ENCODE results near the gene GTPBP4.
A peak's percentile ranks its signal among the peaks of the same experiment; 100 is the strongest.
"Not testable (repeated sequence)": the region's sequence is repeated elsewhere in the genome, so short reads cannot be mapped to it uniquely, and the experiment has no call there.

The GTPBP4 gene

DNA sequence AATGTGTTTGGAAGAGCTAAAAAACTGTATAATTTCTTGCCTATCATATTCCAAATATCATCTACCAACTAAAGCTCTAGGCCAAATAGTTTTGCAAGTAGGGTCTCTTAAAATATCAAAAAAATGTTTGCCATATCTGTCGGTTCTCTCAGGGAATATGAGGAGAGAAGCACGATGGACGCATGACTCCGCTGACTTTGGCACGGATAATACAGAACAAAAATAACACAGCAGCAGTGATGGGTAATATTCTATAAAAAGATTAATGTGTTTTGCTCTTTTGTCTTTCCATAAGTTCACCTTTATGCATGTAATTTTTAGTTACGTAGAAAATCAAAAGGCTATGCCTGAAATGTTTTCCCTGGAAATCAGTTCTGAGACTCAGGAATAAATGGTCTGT lies 38.3 kb downstream of the GTPBP4 start:
- ATAC-seq = no peak
- no peak for DNase-seq

DNA sequence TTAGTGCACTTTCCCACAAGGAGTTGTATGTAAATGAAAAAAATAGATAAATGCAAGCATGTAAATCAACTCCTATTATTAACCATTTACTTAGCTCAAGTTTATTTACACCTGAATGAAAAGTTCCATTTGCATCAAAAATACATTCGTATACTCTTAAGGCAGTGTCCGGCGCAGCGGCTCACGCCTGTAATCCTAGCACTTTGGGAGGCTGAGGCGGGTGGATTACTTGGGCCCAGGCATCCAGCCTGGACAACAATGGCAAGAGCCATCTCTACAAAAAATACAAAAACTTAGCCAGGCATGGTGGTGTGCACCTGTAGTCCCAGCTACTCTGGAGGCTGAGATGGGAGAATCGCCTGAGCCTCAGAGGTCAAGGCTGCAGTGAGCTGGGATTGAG lies 41.6 kb downstream of the GTPBP4 start:
- DNase-seq = no peak
- ATAC-seq = no peak

DNA sequence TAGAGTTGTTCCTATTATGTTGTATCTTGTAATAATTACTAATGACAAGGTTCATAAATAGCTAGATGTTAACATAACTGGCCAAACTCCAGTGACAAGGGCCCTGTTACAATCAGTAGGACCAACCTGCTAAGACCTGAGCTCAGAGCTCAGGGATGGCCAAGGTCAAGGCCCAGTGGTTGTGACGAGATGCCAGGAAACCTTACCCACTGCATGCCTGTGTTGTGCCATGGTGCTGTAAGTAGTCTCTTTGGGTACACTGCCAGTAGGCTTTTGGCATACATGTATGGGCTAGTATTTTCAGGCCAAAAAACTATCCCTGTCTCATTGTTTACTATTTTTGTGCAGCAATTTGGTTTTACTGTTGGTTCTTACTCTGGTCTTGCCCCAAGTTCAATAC lies 45.4 kb downstream of the GTPBP4 start:
- ATAC-seq (no peak), DNase-seq (no peak)

DNA sequence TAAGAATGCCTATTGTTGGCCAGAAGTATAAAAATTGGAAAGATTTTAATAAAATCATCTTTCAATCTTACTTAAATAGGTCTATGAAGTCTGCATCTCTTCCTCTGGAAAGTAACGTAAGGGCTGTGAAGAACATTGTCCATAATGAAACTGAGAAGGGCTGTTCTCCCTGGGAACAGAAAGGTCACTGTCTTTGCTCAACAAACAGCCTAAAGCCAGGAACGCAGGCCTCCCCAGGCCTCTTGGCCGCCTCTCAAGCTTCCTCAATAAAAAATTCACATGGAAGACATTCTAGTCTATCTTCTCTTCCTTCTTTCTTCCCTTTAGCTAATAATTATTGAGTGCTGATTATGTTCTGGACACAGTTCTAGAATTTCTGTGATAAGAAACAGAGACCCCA lies 46.5 kb downstream of the GTPBP4 start:
- ATAC-seq (no peak), DNase-seq (no peak)

DNA sequence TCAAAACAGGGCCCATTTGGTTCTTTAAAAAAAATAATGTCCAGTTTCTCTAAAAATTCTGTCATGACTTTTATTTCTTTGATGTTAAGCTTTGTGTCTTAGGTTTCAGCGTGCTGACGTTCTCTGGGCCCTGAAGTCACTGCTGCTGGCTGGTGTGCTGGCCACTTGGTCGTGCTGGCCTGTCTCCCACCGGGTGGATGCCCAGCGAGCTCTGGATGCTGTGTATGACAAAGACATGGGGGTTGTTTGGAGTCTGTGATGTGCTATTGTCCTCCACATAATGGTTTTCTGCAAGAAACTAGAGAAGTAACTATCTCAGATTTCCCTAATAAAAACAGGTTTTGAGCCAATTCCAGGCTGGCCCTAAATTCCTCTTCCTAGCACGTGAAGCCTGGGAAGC lies 47.0 kb downstream of the GTPBP4 start:
- DNase-seq (no peak), ATAC-seq (no peak)

DNA sequence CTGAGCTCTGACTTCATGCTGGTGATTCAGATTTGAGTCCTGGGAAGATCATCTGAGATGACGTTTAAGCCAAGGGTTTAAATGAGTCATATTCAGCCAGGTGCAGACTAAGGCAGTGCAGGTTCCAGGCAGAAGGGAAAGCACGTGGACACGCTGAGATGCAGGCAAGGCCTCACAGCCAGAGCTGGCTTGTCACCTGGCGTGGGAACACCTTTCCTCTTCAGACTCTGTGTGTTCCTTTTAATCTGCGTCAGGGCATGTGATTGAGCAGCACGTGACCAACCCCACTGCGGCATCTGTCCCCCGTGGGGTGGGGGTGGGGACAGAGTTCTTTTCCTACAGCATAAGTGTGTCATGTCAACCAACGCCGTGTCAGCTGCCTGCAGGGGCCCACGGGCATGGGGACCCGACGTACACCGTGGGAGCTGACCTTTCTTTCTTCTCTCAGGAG lies 48.1 kb downstream of the GTPBP4 start:
- peak; percentile 63 for ATAC-seq
- no peak for DNase-seq

DNA sequence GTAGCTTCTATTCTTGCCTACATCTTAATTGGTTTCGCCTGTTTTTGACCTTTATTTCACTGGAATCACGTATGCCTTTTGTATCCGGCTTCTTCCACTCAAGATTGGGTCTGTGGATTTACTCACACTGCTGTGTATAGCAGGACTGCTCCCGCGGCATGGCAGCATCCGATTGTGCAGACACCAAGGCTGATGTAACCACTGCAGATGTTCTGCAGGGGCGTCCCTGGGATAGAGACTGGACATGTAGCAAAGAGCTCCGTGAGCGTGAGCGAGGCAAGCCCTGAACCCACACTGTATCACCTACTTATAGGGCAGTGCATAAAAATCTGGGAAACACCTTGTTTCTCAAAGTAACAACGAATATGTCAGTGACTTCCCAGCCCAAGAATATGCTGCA lies 48.9 kb downstream of the GTPBP4 start:
- DNase-seq (no peak), ATAC-seq (no peak)

DNA sequence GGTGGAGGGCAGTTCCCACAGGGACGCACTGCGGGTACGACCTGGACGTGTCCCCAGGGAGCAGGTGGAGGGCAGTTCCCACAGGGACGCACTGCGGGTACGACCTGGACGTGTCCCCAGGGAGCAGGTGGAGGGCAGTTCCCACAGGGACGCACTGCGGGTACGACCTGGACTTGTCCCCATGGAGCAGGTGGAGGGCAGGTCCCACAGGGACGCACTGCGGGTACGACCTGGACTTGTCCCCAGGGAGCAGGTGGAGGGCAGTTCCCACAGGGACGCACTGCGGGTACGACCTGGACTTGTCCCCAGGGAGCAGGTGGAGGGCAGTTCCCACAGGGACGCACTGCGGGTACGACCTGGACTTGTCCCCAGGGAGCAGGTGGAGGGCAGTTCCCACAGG lies 50.5 kb downstream of the GTPBP4 start:
- not testable (repeated sequence) for ATAC-seq, DNase-seq

DNA sequence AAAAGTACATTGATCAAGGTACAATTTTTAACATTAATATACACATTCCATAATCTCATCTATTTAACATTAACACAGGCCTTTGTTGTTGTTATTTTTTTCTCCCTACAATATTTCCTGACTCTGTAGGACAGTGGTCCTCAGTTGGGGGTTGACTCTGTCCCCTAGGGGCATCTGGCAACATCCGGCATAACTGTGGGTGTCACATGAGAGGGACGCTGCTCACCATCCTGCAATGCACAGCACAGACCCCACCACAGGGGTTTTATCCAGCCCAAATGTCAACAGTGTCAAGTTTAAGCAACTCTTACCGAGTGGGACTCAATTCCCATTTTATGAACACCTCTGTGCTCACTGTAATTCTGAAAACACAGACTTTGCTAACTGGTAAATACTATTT lies 51.9 kb downstream of the GTPBP4 start:
- no peak for ATAC-seq
- no peak for DNase-seq

DNA sequence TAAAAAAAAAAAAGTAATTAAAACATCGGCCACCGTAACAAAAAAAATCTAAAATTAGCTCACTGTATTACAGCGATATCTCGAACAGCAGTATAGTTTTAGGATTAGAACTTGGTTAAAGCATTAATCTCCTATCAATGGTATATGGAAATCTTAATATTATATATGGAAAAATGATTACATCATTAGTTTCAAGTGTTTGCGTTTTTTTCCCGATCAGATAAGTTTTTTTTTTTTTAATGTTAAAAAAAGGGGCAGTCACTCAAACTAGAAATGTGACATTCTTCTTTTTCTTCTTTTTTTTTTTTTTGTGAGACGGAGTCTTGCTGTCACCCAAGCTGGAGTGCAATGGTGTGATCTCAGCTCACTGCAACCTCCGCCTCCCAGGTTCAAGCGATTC lies 53.3 kb downstream of the GTPBP4 start:
- DNase-seq = no peak

DNA sequence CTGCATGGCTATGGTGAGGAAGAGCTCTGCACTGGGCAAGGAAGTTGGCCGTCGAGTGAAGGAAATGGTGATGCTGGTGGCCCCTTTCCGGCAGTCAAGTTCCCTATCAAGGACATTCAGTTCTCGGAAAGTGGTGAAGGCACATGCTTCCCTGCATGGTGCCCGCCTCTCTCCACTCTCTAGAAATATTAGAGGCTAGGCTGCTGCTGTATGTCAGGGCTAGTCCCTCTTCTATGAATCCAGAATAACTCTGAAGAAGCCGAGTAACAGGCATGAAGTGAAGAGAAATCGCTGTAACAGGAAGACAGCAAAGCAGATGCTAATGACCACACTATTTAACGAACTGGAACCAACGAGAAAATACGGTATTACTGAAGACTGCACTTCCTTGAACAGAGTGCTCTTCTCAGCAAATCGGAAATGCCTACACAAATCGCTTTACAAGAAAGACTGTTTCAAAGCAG lies 55.3 kb downstream of the GTPBP4 start:
- ATAC-seq (peak; percentile 17), DNase-seq (no peak)

More for the DNA sequence above, 53.3 kb downstream of the GTPBP4 start:
- ATAC-seq = no peak

DNA sequence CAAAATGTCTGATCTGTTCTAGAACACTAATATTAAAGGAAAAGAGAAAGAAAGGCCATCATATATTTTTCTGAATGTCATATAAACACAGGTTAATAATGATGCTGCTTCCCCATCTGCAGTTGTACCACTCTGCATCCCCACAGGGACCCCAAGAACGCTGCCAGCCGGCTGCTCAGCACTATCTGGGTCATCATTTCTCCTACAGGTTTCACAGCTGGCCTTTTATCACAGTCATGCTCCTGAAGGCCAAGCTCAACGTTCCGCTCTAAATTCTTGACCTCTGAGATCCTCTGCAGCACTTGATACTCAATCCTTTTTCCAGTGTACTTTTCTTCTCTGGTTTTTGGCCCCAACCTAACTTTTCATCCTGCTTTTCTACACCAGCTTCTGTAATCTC lies 55.9 kb downstream of the GTPBP4 start:
- ATAC-seq = no peak
- DNase-seq = no peak

DNA sequence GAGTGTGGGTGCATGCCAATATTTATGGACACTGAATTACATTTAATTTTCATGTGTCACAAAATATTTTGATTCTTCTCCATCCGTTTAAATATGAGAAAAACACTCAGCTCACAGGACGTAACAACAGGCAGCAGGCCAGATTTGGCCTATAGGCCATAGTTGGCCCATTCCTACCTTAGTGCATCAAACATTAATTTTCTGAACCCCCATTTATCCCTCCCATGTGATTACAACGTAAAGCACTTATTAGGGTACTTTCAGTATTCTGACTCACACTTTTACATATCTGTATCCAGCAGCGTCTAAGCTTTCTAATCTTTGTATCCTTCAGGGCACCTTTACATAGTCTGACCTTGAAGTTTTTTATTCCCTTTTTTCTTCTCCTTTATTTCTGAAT lies 56.7 kb downstream of the GTPBP4 start:
- ATAC-seq = no peak
- no peak for DNase-seq

DNA sequence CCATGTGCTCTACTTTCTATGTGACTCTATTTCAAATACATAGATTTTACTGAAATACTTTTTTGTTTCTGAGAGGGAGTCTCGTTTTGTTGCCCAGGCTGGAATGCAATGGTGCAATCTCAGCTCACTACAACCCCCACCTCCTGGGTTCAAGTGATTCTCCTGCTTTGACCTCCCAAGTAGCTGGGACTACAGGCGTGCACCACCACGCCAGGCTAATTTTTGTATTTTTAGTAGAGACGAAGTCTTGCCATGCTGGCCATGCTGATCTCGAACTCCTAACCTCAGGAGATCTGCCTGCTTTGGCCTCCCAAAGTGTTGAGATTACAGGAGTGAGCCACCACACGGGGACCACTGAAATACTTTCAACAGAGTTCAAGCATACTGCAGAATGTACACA lies 57.2 kb downstream of the GTPBP4 start:
- DNase-seq = no peak
- ATAC-seq = no peak

DNA sequence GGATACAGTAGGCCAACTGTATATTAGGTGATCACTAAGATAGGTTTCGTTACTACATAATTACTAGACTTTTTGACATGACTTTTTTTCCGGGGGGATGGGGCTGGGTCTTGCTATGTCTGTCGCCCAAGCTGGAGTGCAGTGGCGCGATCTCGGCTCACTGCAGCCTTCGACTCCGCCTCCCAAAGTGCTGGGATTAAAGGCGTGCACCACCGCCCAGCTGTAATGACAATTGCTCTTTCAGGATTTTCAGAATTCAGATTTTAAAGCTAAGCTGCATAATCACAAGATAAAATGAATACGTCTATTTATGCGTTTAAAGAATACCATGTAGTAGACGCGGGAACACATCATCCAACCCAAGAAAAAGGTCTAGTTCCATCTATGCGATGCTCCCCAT lies 59.7 kb downstream of the GTPBP4 start:
- DNase-seq = peak; percentile 38
- no peak for ATAC-seq

DNA sequence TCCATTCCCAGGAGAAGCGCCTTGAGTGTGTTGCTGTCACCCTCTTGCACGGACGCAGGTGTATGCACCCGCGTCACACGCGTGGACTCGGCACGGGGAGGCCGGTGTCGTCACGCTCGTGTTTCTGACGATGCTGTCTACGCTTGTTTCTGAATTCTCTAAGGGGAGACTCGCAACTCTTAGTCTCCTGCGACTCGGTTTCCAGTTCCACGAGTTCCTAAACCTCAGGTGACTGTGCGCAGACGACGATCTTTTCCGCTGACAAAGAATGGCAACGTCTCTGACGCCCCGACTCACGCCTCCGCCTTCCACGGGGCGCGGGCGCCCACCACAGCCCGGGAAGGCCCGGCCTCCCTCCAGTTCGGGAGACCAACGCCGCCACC lies 60.1 kb downstream of the GTPBP4 start:
- DNase-seq = no peak
- peak; percentile 7 for ATAC-seq

DNA sequence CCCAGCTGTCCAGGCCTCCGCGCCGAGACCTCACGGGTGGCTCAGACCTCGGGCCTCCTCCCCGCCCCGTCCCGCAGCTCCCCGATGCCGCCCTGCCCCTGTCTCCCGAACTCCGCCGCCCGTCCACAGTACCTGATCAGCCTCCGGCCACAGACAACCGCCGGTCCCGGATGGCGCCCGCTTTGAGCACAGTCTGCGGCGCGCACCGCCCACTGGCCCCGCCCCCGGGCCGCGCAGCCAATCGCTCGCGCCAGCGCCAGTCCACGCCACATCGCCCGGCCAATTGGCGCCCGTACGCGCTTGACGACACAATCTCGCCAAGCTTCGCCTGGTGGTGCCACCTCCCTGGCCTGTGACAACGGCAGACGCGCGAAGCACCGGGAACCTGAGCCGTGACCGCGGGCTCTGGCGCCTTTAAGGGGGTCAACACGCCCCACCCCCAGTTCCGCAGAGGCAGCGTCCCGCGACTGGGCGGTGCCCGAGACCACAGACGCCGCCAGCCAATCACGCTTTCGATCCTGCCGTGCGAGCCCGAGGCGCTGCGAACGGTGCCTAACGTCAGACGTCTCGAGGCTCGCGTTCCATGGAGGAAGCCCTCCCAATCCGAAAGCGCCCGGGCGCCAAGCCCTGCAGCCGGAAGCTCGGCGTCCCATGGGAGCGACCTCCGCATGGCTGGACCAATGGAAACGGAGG lies 60.6 kb downstream of the GTPBP4 start, which contains the start of gene IDI1:
Gene IDI1 (minus strand): TSS at position 388 of the 693 bp plus-strand sequence. CDS start 116 bp downstream, at position 272.
- peak; percentile 90 for ATAC-seq
- DNase-seq = peak; percentile 97

DNA sequence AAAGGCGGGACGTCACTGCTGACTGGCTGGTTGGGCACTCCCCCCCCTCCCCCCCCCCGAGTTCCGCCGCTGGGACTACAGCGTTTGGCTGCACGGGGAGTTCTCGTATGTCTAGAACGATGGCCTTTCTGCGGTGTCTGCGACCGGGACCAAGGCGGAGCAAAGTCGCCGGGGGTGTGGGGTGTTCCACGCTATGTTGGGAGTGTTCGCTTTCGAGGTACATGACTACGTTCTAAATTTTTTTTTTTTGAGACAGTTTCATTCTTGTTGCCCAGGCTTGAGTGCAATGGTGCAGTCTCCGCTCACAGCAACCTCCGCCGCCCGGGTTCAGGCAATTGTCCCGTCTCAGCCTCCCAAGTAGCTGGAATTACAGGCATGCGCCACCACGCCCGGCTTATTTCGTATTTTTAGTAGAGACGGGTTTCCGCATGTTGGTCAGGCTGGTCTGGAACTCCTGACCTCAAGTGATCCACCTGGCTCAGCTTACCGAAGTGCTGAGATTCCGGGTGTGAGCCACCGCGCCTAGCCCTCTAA lies 61.3 kb downstream of the GTPBP4 start:
- ATAC-seq = no peak
- no peak for DNase-seq

DNA sequence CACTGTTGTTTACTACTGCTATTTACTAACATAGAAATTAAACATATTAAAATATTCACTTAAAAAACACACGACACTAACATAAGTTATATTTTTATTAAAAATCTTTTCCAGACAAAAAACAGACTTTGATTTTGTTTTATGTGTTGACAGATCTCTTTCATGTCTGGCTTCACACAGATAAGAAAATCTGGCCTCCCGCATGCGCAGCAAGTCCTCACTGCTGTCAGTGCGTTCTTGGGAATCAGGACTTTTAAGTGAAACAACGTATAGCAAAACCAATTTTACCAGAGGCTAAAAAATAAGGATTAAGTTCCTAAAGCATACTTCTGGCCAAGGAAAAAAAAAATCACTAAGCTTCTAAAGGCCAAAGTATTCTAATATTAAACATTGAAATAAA lies 61.9 kb downstream of the GTPBP4 start:
- DNase-seq = no peak

DNA sequence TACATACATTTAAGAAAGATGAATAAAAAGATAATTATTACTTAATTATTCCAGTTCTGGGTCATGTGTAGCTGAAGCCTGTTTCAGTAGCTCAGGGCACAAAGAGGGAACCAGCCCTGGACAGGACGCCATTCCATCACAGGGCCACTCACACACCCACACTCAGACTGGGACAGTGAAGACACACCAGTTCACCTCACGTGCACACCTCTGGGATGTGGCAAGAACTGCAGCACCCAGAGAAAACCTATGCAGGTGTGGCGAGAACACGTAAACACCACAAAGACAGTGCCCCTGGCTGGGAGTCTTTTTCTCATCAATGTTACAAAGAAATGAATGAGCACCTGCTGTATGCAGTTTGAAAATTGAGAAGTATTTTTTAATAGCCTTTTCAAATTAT lies 62.3 kb downstream of the GTPBP4 start:
- DNase-seq (no peak), ATAC-seq (no peak)

More for the DNA sequence above, 61.9 kb downstream of the GTPBP4 start:
- ATAC-seq = no peak

DNA sequence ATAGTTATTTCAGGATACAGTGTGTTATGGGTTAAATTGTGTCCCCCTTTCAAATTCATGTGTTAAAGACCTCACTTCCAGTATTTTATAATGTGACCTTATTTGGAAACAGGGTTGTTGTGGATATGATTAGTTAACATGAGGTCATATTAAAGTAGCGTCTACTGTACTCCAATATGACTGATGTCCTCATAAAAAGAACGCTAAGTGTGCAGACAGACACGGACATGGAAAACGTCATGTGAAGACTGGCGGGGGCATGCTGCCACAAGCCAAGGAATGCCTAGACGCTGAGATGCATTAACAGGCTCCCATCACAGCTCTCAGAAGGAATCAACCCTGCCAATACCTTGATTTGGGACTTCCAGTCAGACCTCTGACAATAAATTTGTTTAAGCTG lies 66.5 kb downstream of the GTPBP4 start:
- no peak for DNase-seq
- no peak for ATAC-seq

DNA sequence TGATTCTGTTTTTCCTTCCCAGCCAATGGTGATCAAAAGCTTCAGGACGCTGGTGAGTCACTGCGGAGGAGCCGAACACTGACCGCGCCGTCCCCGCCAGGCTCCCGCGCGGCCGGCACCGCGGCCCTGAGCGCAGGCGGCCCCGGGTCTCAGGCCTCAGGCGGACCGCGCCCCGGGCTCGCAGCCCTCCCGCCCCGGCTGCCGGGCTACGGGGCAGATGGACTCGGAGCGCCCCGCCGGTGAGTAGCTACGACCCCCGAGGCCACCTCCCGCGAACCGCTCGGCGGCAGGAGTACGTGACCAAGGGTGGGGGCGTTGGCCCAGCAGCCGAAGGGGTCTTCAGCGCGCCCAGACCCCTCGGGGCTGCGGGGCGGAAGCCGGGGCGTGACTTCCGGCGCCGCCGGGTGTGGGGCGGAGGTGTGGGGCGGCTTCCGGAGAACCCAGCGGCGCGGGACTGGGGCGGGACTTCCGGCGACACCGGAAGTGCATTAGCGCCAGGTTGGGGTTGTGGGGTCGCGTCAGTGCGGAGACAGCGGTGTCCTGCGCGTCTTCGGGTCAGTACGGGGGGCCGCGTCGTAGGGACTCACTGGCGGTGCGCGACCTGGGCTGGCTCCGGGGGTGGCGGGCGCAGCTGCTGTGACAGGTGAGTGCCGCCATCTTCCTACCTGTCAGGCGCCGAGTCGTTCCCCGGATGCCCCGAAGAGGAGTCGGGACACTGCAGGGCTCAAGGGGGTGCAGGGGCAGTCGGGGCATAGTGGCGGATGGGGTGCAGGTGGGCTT lies 68.3 kb downstream of the GTPBP4 start, which contains the start of gene WDR37:
Gene WDR37 (plus strand): TSS at position 60 of the 780 bp plus-strand sequence. CDS start 15,771 bp downstream, outside the sequence.
- peak; percentile 97 for ATAC-seq
- peak; percentile 94 for DNase-seq

DNA sequence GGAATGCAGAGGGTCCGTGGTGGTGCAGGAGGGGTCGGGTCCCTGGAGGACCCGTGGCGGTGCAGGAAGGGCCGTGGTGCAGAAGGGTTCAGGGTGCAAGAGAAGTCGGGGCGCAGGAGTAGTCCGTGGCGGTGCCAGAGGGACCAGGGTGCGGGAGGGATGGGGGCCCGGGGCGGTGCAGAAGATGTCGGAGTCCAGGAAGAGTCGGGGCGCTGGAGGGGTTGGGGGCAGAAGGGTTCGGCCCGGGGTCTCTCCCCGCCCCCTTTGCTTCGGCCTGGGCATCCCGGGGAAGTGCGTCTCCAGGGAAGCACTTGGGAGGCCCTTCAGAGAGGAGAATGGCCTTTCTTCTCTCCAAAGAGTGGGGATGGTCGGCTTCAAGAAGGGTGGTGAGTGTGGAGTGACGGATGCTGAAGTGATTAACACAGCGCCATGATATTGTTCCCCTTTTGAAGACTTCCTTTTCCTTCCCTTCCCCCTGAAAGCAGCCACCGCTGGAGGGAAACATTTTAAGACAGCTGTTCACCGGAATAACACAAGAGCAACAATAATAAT lies 68.9 kb downstream of the GTPBP4 start:
- ATAC-seq = peak; percentile 10
- DNase-seq = no peak

Measured in stimulated activated naive CD8-positive, alpha-beta T cell treated with anti-CD3 and anti-CD28 coated beads, Interleukin-15, Interleukin-2, amounts not matched to agents 100 U/mL and 50 U/mL, for 24 hours (primary cell).